ENCODE measurements around the gene SAP30L.

The SAP30L gene, protein sequence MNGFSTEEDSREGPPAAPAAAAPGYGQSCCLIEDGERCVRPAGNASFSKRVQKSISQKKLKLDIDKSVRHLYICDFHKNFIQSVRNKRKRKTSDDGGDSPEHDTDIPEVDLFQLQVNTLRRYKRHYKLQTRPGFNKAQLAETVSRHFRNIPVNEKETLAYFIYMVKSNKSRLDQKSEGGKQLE

DNA sequence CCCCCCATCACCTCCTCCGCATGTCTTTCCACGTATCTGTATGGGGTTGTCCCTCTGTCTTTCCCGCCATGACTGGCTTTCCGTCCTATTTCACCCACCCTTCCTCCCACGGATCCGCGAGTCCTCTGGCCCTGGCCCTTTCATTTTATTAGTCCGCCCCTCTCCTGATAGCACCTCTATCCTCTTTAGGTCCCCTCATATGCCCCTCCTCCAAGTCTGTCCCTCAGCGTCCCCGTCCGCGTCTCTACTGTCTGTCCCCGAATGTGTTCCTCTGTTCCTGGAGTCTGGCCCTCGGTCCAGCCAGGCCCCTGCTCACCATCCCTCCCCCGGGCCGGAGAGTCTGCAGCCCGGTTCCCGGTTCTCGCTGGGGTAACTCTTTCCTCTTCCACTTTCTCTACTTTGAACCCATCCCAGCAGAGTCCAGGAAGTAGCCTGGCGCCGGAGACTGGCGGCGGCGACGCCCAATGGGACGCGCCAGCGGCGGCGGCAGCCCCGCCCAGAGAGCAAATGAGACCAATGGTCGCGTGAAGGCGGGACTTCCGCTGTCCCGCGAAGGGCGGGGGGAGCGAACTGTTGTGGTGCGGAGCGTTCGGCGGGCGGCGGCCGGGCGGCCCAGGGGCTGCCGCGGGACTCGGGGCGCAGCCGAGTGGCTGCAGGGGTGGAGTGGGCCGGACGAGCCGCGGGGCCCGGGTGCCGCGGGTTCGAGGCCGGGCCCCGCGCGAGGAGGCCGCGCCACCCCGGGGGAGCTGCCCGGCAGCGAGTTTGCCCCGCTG lies at the start of gene SAP30L:
Gene SAP30L (plus strand): TSS at position 576 of the 773 bp plus-strand sequence. CDS start 608 bp downstream, outside the sequence.
- DNase-seq, result peak; percentile 92

DNA sequence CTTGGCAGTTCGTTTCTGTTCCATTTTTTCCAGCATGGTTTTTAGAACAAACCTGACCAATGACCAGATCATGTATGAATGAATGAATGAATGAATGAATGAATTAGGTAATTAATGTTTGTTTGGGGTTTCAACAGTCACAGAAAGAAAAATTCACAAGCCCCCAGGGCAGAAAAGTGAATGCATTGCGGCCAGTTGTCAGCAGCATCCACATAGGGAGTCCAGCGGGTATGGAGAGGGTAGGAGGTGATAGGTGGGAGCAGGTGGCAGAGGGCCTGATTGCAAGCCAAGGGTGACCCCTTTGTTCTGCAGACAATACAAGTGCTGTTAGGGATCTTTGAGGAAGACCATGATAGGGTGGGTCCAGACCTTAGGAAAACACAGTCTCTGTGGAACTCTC lies 49.7 kb upstream of the SAP30L start:
- no peak for DNase-seq

DNA sequence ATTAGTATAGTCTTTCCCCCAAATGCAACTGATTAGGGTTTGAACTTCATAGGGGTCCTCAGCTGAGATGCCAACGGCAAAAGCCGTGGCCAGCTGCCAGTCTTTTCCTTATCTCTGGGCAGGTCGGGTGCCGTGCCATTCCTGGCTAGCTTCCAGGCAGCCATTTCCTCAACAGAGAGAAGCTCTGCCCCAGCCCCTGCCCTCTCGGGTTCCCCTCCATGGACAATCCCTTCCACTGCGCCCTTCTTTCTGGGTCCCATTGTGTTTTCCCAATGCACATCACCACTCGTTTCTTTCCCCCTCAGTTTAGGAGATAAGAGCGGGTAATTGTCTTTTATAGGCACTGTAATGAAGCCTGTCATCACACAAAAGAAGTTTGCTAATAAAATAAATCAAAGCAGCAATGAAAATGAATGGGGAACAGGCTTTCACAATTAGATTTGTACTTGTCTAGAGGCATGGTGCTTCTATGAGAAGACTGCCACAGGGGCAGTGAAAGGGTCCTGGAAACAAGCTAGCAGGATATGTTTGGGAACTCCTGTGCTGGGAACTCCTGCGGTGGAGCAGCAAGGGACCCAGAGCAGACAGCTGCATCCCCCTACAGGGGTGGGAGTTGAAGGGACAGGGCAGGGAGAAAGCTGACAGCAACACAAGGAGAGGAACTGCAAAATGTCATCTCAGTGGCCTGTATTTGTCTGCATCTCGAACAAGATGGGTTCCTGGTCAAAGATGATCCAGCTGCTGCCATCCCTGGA lies 48.0 kb upstream of the SAP30L start:
- DNase-seq, result no peak

DNA sequence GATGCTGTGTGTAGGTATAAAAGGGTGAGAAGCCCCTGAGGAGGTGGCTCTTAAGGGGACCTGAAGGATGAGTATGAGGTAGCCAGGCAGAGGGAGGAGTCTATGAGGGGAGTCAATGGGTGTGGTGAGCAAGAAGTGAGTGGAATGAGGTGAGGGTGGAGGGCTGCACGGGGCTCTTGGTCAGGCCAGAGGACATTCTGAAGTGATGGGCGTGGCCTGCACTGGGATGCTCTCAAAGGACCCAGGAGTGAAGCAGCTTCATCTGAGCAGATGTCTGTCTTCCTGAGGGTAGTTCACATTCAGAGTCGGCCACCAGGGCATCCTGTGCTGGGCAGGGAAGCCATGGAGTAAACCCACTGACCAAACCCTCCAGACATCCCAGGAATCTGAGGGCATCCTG lies 45.1 kb upstream of the SAP30L start:
- DNase-seq, result no peak

DNA sequence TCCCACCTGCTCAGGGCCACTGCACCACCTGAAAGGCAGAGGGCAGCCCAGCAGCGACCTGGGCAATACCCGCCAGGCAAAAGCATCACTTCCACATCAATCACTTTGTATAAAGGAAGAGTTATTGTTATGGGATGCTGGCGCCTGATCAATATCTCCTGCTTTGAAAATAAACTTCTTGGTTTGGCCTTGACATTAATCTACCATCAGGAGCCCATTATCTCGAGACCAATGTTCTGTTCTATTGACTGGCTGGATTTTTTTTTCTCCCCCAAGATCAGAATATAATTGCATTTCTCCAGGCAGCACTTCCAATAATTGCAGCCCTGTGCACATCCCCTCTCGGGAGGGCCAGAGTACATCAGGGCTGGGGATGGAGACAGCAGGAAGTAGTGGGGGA lies 44.4 kb upstream of the SAP30L start:
- DNase-seq, result no peak

DNA sequence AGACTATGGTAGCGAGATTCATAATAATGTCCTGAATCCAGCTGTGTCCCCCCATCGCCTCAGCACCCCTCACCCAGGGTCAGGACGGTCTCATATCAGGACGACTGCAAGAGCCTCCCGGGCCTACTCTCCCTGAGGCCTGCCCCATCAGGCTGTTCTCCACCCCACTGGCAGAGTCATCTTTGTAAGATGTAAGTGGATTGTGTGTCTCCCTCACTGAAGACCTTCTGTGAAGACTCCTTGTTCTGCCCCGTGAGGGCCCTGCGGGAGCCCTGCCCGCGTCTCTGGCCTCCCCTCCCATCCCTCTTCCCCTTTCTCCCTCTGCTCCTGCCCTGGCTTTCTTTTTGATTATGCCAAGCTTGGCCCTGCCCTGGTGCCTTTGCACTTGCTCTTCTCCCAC lies 43.9 kb upstream of the SAP30L start:
- DNase-seq, result no peak

DNA sequence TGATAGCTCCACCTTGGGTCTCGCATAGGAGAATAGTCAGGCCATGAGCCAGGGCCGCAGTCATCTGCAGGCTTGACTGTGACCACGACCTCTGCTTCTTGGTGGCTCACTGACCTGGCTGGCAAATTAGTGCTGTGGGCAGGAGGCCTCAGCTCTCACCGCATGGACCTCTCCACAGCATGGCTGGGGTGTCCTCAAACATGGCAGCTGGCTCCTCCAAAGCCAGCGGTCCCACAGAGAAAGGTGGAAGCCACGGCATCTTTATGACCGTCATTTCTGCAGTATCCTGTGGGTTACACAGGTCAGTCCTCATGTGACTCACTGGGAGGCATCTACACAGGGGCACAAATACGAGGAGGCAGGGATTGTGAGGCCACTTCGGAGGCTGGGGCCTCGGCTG lies 43.2 kb upstream of the SAP30L start:
- no peak for DNase-seq

DNA sequence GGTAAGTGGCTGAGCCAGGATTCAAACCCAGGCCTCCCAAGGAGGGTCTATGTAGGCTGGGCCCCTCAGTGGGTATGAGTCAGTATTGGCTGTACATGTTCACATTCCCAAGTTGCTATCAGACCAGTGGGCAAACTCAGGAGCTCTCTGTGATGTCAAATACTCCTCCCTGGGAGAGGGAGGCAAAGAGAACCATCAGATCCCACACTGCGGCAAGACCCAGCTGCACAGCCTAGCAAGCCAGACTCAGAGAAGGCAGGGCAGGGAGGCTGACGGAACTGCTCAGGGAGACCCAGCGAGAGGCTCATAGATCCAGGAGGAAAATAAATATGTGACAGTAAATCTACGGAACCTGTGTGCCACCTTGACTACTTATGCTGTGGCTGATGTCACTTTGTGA lies 42.6 kb upstream of the SAP30L start:
- DNase-seq, result no peak

DNA sequence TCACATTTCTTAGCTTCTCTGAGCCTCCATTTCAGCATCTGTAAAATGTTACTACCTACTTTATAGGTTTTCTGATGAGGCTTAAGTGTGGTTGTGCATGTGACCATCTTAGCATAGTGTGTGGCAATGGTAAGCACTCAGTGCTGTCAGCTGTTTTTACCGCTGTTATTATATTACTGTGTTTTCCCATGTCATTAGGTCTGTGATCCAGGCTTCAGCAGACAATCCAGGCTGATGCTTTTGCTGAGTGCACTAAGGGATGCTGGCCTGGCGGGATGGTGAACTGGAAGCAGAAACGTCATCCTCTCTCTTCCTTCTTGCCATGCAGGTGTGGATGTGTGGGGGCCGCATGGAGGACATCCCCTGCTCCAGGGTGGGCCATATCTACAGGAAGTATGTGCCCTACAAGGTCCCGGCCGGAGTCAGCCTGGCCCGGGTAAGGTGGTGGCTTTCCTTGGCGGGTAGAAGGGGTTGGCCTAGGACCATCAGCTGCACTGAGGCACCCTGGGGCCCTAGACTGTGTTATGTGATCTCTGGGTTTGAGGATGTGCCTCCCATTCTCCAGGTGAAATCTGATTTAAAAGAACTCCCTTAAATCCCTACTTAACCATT lies 41.9 kb upstream of the SAP30L start:
- no peak for DNase-seq

DNA sequence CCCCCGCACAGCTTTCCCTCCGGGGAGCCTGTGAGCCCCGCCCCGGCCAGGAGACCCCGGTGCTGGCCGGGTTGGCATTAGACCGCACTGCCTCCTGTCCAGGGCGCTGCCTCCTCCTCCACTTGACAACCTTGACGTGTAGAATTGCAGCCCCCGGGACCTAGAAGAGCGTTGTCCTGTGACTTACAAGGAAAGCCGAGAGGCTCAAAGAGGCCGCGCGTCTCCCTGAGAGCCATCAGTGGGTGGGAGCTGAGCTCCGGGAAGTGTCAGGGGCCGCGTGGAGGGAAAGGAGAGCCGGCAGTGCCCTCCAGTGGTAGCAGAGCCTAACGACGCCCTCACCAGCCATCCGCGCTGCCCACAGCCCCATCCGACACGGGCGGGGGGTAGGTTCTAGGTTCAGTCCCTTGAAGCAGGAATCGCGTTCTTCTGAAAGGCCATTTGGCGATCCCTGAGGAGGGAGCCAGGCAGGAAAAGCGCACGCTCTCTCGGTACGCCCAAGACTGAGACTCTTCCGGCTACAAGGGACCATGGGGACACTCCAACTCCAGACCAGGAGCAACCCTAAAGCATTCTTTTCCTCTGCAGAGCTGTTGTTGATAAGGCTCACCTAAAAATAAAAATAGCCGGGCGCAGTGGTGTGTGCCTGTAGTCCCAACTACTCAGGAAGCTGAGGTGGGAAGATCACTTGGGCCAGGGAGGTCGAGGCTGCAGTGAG lies 40.6 kb upstream of the SAP30L start:
- peak; percentile 74 for DNase-seq

DNA sequence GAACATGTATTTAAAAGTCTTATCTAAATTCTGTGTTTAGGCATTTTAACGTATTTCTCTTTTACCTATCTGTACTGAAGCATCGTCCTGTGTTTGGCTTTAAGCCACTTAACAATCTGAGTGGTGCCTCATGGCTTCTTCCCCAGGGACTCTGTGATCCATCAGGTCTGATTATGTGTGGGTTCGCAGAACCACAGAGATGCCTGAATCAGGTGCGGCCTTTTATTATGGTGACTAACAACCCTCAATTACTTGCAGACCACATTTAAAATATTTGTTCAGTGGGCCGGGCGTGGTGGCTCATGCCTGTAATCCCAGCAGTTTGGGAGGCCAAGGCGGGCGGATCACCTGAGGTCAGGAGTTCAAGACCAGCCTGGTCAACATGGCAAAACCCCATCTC lies 39.6 kb upstream of the SAP30L start:
- no peak for DNase-seq

DNA sequence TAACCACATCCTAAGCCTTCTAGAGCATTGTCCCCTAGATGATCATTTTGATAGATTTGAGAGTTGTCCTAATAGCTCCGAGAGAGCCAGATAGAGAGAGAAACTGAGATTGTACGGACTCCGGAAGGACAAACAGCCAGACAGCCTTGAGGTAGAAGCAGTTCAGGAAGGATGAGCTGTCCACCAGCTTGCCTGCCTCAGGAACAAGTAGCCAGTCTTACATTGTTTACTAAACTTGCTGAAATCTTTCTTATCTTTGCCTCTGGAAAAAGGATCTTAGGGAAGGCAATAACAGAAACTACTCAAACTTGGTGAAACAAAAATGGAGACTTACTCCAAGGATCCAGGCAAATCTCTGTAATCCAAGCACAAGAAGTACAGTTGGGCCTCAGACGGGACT lies 39.0 kb upstream of the SAP30L start:
- DNase-seq, result no peak

DNA sequence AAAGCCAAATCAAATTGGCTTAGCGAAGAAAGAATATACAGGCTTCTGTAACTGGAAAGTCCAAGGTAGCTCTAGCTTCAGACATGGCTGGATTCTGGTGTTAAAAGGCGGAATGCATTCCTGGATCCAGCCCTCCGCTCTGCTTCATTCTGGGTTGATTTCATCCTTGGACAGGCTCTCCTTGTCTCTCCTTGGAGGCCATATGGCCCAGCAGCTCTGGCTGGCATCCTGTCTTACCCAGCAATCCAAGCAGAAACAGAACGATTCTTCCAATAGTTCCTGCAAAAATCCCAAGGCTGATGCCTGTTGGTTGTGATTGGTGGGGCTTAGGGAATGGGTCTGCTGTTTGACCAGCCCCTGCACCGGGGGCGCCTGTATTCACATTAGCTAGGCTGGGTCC lies 37.0 kb upstream of the SAP30L start:
- no peak for DNase-seq

DNA sequence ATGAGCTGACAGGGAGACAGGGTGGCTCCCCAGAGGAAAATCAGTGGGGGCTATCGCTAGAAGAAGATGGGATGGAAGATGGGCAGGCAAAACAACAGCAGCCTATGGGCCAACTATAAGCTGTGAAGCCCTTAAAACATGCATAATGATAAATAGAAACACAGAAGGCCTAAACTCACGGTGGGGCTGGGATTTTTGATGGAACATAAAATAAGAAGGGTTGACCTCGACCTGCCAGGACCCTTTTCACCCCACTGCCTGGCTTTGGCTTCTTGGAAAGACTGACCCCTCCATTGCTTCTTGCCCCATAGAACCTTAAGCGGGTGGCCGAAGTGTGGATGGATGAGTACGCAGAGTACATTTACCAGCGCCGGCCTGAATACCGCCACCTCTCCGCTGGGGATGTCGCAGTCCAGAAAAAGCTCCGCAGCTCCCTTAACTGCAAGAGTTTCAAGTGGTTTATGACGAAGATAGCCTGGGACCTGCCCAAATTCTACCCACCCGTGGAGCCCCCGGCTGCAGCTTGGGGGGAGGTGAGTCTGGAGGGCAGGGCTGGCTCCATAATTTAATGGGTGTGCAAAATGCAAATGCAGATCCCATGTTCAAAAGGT lies 36.5 kb upstream of the SAP30L start:
- DNase-seq, result no peak

DNA sequence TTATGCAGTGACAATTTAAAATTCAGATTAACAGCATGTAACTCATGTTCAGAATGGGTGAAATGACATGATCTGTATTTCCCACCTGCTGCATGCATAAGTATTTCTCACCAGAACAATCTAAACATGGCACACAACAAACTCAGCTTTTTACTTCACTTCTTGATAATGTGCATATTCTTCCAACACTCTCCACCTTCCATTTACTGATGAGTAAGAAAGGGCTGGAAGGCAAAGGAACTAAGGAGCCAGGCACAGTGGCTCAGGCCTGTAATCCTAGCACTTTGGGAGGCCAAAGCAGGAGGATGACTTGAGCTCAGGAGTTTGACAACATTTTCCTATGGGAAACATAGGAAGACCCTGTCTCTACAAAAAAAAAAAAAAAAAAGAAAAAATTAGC lies 35.8 kb upstream of the SAP30L start:
- DNase-seq, result no peak

DNA sequence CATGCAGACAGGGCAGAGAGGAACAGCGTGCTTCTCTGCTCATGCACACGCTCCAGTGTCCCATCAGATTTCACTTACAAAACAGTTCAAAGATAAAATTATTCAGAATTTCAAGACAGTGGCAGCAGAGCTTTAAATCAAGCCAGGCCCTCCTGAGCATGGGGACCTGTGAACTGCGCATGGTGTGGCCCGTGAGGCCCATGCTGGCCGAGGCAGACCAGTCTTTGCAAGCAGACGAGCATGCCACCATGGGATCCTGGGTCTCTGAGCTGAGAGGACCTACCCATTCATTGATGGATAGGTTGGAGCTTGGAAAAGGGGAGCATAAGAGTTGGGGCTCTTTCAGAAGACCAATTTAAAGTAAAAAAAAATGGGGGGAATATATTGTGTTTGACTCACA lies 35.0 kb upstream of the SAP30L start:
- no peak for DNase-seq

DNA sequence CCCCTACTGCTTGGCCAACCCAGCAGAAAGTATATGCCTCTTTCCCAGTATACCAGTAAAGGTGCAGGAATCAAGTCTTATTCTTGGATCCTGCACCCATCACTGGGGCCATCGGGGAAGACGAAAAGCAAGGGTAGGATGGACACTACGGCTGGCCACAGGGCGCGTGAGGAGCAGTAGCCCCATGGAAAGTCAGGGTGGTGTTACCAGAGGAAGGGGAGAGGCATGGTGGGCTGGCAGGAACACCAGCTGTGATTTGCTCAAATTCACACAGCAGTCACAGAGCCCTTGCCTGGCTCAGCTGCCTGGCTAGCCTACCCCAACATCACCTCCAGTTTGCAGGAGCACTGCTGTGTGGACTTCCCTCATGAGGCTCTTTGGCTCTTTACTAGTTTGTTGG lies 34.5 kb upstream of the SAP30L start:
- no peak for DNase-seq

DNA sequence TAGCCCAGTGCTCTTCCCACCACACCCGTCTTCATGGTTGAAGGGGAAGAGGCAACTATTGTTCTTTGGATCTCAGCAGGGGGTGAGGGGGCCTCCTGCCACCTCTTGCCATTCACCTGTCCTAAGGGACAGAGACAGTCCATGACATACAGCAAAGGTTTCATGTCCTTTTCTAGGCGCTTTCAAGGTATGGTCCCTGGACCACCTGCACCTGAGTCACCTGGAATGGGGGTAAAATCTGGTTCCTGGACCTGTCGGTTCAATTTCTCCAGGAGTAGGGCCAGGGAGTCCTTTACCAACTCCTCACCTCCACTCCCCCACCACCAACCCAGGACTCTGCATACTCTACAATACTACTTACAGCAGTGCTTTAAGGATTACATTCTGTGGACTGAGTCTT lies 33.5 kb upstream of the SAP30L start:
- DNase-seq, result no peak

DNA sequence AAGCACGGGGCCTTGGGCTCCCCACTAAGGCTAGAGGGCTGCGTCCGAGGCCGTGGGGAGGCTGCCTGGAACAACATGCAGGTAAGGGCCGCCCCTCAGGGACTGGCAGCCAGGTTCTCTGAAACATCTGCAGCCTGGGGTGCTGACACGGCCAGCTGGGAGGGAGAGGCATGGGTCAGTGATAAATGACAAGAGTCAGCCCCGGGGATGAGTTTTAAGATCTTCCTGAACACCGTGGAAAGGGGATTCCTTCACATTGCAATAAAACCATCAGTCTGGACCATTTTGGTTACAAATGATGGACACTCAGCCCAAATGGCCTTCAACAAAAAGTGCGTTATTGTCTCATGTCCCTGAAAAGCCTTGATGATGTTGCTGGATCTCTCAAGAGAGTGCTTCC lies 32.9 kb upstream of the SAP30L start:
- DNase-seq, result no peak

DNA sequence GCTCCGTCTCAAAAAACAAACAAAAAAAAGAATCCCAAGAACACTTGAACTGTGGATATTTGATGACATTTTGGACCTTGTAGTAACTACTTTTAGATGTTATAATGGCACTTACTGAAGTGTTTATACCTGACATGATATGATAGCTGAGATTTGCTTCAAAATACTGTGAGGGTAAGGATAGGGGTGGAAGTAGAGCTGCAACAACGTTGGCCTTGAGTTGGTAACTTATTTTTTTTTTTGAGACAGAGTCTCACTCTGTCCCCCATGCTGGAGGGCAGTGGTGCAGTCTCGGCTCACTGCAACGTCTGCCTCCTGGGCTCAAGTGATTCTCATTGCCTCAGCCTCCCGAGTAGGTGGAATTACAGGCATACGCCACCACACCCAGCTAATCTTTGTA lies 30.7 kb upstream of the SAP30L start:
- DNase-seq, result no peak

DNA sequence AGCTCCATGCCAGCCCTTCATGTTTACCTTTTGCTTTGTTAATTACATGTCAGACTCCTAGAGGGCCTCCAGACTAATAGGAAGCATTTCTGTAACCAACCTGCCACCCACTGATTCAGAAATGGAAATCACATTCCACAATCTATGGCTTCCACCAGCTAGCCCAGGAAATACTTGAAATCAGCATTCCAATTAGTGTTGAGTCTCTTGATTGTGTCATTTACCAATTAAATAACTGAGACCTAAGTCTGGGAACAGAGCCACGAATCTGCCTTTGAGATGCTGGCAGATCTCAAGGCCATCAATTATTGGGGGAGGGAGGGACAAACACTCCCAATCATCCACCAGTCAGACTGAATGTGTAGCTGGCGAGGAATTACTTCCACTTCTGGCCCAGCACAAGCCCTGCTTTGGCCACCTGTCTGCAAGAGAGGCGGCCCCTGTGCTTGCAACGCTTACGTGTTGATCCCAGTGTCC lies 27.4 kb upstream of the SAP30L start:
- DNase-seq, result no peak

DNA sequence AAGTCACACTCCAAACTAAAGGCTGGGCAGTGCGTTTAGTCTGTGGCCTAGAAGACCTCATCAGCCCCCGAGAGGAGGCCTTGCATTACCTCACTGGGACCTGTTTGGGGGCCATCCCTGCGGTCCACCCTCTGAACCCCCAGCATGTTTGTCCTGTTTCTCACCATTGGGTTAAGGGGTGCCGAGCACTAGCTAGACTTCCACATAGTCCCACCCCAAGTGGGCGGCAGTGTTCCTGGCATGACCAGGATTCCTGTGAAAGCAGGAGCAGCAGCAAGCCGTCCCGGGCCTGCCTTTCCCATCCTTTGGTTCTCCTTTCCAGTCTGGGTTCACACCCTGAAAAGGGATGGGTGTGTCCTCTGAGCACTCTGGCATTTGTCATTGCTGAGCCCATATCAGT lies 26.6 kb upstream of the SAP30L start:
- no peak for DNase-seq

DNA sequence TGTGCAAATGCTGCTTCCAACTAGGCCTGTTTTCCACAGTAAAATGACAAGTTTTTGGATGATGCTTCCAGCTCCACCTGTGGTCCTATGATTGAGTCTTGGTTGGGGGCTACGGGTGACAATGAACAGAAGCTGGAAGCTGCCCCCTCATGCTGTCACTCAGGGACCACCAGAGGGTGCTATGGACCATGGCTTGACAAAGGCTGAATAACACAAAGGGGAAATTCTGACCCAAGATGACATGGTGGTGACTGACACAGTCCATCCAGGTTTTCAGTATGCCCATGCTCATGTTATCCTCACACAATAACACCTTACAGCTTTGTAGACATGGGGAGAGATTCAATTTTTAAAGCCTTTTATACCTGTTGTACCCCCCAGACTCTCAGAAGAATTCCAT lies 23.9 kb upstream of the SAP30L start:
- no peak for DNase-seq

All from kidney glomerular epithelial cell (primary cell).